Measurements from ENCODE around the gene NAA38.

- TF ChIP-seq CTCF (IDR thresholded peaks at IDR 0.05) (peak; percentile 9), EZH2 (IDR thresholded peaks at IDR 0.05) (no peak)
Observed at GRCh38 chr17:7841396-7841914, 15.9 kb downstream of the NAA38 start.
